WI38 (cell line): ENCODE data around the gene RUNX2.

Source experiments
- H3K4me3 ChIP-seq: 2 replicates; pipeline ENCODE4 v1.5.1; 2011; ENCODE audit warnings: low read depth, mild to moderate bottlenecking, control low read depth, low read length
- TF ChIP-seq, protein P1 (sequence below): IDR thresholded peaks from 2 replicates; pipeline ENCODE4 v1.5.1; 2012; ENCODE audit warnings: low read depth, mild to moderate bottlenecking, control low read depth, low read length

Gene RUNX2

DNA sequence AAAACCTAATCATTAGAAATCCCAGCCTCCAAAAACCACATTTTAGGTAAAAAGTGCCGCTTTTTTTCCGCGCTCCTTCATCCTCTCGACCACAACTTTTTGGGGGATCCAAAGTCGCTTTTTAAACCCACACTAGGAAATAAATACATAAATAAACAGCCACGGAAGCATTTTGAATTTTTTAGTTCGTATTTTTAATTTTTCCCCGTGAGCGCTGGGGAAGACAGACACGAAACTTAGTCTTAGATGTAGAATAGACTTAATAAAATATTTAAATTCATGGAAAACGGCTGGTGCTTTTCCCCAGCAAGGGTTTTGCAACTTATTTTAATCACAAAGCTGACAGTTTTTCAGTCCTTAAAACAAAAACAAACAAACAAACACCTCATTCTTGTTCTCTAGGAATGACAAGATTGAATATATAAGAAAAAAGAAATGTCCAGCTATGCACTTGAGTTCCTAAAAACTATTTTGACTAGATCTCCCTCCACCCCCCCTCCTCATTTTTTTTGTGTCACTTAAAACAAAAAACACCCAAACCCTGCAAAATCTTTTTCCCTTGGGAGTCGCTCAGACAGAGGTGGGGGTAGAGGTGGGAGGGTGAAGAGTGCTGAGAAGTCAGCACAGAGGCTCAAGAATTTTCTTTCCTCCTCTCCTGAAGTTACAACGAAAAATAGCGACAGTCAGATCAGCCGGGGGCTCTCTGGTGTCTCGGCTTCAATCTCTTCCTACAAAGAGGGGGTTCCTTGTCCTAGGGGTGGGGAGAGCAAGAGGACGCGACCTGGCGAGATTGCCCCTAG is 93.0 kb downstream of the RUNX2 start:
- TF ChIP-seq, protein P1, sequence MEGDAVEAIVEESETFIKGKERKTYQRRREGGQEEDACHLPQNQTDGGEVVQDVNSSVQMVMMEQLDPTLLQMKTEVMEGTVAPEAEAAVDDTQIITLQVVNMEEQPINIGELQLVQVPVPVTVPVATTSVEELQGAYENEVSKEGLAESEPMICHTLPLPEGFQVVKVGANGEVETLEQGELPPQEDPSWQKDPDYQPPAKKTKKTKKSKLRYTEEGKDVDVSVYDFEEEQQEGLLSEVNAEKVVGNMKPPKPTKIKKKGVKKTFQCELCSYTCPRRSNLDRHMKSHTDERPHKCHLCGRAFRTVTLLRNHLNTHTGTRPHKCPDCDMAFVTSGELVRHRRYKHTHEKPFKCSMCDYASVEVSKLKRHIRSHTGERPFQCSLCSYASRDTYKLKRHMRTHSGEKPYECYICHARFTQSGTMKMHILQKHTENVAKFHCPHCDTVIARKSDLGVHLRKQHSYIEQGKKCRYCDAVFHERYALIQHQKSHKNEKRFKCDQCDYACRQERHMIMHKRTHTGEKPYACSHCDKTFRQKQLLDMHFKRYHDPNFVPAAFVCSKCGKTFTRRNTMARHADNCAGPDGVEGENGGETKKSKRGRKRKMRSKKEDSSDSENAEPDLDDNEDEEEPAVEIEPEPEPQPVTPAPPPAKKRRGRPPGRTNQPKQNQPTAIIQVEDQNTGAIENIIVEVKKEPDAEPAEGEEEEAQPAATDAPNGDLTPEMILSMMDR, result no peak; the same call in 1 of the 2 replicates
- peak overlapping the region; percentile 94 for H3K4me3 ChIP-seq

DNA sequence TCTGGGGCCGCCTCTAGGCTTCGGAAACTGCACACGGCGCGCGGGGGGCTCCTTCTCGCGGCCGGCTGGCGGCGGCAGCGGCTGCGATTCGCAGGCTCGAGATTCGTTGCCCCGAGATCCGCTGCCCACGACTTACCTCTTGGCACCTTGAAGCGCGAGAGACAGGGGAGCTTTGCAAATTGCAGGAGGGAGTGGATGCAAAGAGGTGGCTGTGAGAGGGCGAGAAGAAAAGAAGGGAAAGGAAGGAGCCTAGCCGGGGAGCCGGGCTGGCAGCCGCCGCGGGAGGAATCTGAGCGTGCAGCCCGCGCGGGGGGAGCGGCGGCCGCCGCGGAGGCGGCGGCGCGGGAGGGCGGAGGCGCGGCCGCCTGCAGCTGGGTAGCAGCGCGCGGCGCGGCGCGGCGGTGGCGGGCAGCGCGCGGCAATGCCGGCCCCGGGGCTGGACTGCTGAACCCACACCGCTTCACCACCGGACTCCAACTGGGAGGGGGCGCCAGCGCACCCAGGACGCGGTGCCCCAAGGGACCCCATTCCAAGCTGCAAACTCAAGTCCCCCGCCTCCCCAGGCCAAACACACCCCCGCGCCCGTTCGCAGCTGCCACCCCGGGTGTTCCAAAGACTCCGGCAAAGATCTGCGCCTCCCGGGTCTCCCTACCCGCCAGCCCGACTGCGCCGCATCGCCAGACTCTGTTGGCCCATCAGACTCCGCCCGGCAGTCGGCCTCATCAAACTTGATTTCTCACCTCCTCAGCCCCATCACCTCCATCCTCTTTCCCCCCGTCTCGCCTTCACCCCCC is 93.8 kb downstream of the RUNX2 start:
- peak overlapping the region; percentile 94 for H3K4me3 ChIP-seq
- TF ChIP-seq, protein P1, result no peak

DNA sequence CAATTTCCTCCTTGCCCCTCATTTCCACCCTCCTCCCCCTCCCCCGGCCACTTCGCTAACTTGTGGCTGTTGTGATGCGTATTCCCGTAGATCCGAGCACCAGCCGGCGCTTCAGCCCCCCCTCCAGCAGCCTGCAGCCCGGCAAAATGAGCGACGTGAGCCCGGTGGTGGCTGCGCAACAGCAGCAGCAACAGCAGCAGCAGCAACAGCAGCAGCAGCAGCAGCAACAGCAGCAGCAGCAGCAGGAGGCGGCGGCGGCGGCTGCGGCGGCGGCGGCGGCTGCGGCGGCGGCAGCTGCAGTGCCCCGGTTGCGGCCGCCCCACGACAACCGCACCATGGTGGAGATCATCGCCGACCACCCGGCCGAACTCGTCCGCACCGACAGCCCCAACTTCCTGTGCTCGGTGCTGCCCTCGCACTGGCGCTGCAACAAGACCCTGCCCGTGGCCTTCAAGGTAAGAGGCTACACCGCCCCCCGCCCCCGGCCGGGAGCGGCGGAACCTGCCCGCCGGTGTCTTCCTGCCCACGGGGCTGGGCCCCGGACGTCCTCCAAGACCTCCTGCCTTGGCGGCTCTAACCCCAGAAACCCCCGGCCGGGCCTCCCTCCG is 94.5 kb downstream of the RUNX2 start:
- peak overlapping the region; percentile 94 for H3K4me3 ChIP-seq
- TF ChIP-seq, protein P1, result no peak

DNA sequence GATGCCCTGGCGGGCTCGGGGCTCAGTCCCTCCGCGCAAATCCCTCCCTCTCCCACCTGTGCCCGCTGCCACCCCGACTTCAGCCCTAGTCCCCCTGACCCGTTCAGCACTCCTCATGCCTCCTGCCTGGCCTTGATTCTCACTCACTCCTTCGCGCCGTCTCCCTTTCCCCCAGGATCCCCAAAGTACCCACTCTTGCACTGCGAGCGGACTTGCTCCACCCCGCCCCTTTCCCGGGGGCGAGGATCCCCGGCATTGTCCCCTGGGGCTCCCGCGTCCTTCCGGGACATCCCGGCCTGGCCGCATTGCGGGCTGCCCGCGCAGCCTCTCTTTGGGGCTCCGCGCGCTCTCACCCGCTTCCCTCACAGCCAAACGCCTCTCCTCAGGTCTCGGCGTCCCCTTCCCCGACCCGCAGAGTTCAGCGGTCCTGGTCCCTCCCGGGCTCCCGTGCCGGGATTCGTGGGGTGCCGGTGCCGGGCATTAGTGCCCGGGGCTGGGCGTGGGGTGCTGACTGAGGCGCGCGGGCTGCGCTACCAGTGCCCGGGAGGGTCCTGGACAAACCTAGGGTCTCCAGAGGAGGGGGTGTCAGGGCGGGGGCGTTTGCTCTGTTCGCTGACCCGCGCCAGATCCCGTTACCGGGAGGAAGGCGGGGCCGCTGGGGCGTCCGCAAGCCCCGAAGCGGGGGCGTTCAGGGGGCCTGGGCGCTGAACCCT is 95.1 kb downstream of the RUNX2 start:
- TF ChIP-seq, protein P1, result no peak

DNA sequence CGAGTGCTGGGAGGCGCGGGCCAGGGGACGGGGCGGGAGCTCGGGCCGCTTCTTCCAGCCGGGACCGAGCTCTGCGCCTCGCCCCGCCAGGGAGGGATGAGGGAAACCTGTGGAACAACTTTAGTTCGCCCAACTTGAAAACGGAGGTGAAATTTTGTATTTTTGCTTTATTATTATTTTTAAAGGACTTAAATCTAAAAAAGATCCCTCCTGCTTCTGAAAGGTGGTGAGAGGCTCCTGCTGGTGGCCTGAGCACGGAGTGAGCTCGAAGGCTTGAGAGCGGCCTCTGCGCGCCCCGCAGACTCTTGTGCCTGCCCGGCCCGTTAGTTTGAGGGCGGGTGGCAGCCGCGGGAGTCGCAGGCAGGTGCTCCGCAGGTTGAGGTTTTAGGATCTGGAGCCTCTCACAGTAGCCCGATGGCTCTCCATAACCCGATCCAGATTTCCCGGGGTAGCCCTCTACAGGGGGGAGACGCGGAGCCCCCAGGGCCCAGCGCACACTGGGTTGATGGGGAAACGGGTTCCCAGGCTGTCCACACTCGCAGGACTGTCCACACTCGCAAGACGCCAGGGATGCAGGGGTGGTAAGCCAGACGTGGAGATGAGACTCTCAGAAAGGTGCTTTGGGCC is 95.8 kb downstream of the RUNX2 start:
- TF ChIP-seq, protein P1, result no peak
- H3K4me3 ChIP-seq, result peak overlapping the region; percentile 94

More for the DNA sequence above, 95.1 kb downstream of the RUNX2 start:
- peak overlapping the region; percentile 94 for H3K4me3 ChIP-seq

DNA sequence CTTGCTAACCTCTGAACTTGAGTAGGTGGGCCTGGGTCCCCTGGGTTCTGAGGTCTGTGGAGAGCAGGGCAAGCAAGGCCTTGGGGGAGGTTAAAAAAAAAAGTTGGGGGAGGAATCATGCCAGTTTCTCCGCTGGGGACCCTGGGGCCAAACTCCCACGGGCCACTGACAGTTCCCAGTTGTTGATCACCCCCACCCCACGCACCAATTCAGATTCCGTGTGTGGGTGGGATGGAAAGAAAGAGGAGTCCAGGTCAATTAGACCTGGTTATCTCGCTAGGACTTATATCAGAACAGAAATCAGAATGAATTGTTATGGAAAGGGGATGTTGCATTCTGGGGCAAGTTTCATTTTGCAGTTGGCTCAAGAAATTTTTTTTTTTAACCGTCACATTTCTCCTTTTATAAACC is 96.3 kb downstream of the RUNX2 start:
- TF ChIP-seq, protein P1, result no peak

More for the DNA sequence above, 96.3 kb downstream of the RUNX2 start:
- H3K4me3 ChIP-seq, result peak overlapping the region; percentile 94
